HepG2 (cell line): ENCODE results near the gene THRB. TPM values are rescaled to one million over a fixed set of nuclear protein-coding genes. Genes with fewer than 3 reads are reported as not detected.
A peak's percentile ranks its signal among the peaks of the same experiment; 100 is the strongest.

Source experiments
- ATAC-seq: fragments of 200-7000 bp; cut with Tn5 transposase; 3 replicates; pipeline ENCODE4 v1.9.1; 2020; ENCODE audit warnings: mild to moderate bottlenecking, moderate library complexity
- BruUV-seq: library from RNA; stranded (reverse); fragments of 400-500 nt; replicated peaks from 2 replicates; lab custom pipeline; 2021; lab: Mats Ljungman, UMichigan
- CTCF ChIA-PET: fragments of 300-600 bp; formaldehyde crosslinking; extraction: SDS; loops from one replicate; lab custom pipeline; 2021; ENCODE audit warnings: low total read pairs, inconsistent platforms, low intra/inter-chr PET ratio; lab: Yijun Ruan, JAX
- POLR2A ChIA-PET: fragments of 350-600 bp; sonication (Branson Sonifier 250); formaldehyde crosslinking; loops from one replicate; lab custom pipeline; 2020; ENCODE audit warnings: antibody characterized with exemption, inconsistent platforms; lab: Yijun Ruan, JAX
- DNase-seq: peaks from one replicate; pipeline ENCODE4 v3.0.0-alpha.2; 2015; ENCODE audit warnings: low spot score
- FAIRE-seq: peaks from 3 replicates; lab custom pipeline; 2011; peaks lifted over from hg19 to GRCh38; lab: Jason Lieb, UNC
- H2AFZ ChIP-seq: one replicate; pipeline ENCODE4 v1.6.1; 2011; ENCODE audit warnings: low read length, inconsistent platforms
- H3K27ac ChIP-seq: fragments of 300-600 bp; 3 replicates; pipeline ENCODE4 v1.8.0; 2011; ENCODE audit warnings: mixed run types, mild to moderate bottlenecking, mixed read lengths, low read length, inconsistent platforms; ENCODE audit not compliant: insufficient read depth; ENCODE audit errors: extremely low read length
- H3K27me3 ChIP-seq, 2 experiments: fragments of 200-600 bp in 1 of 2; 2 replicates in 1 of 2; 3 replicates in 1 of 2; pipeline versions ENCODE4 v1.6.0 to v1.8.0; 2011; ENCODE audit warnings: low read length in 2 of 2, mild to moderate bottlenecking in 2 of 2, moderate library complexity in 2 of 2, inconsistent platforms in 1 of 2; ENCODE audit not compliant: insufficient read depth in 2 of 2, control insufficient read depth in 1 of 2
- H3K36me3 ChIP-seq, 2 experiments: fragments of 200-600 bp in 1 of 2; replicated peaks in 1 of 2; 2 replicates in 1 of 2; 3 replicates in 1 of 2; pipeline versions ENCODE4 v1.5.1 to v1.8.0; 2011; ENCODE audit warnings: low read length in 2 of 2, inconsistent platforms in 1 of 2; ENCODE audit not compliant: insufficient read depth in 2 of 2, control insufficient read depth in 1 of 2
- H3K4me1 ChIP-seq: 2 replicates; pipeline ENCODE4 v1.5.1; 2012; ENCODE audit warnings: low read length, inconsistent platforms; ENCODE audit not compliant: insufficient read depth
- H3K4me2 ChIP-seq: 2 replicates; pipeline ENCODE4 v1.6.0; 2011; ENCODE audit warnings: low read depth, low read length, inconsistent platforms
- H3K4me3 ChIP-seq, 3 experiments: fragments of 200-600 bp in 1 of 3; sonication (generic), shearing (Covaris generic) in 1 of 3; replicated peaks in 1 of 3; 2 replicates each; pipeline ENCODE4 v1.5.1; 2011 to 2016; ENCODE audit warnings: low read length in 3 of 3, inconsistent platforms in 2 of 3, low read depth in 2 of 3, mild to moderate bottlenecking in 2 of 3, control low read depth in 1 of 3, mixed read lengths in 1 of 3; ENCODE audit not compliant: insufficient read depth in 1 of 3
- H3K79me2 ChIP-seq: one replicate; pipeline ENCODE4 v1.6.1; 2011; ENCODE audit warnings: low read length, inconsistent platforms; ENCODE audit not compliant: insufficient read depth
- H3K9ac ChIP-seq: 2 replicates; pipeline ENCODE4 v1.6.0; 2011; ENCODE audit warnings: mild to moderate bottlenecking, low read depth, low read length, inconsistent platforms; ENCODE audit not compliant: insufficient read depth
- H3K9me3 ChIP-seq: 2 replicates; pipeline ENCODE4 v1.5.1; 2012; ENCODE audit warnings: mild to moderate bottlenecking, low read length
- H4K20me1 ChIP-seq: 2 replicates; pipeline ENCODE4 v1.6.0; 2011; ENCODE audit warnings: inconsistent platforms, mild to moderate bottlenecking, low read length, moderate library complexity; ENCODE audit not compliant: insufficient read depth
- RELA ChIP-seq: sonication (generic); formaldehyde crosslinking; IDR thresholded peaks from 2 replicates; pipeline ENCODE4 v1.4.0; 2020; ENCODE audit warnings: missing genetic modification reagents
- RFXANK ChIP-seq: IDR thresholded peaks from 2 replicates; pipeline ENCODE4 v1.6.1; 2016
- SOX13 ChIP-seq, 3 experiments: fragments of 450-650 bp in 1 of 3; sonication (generic) in 1 of 3; formaldehyde crosslinking in 1 of 3; IDR thresholded peaks in 2 of 3; conservative IDR thresholded peaks in 1 of 3; 2 replicates each; pipeline versions ENCODE4 v1.5.0 to v1.6.1; 2016 to 2020; ENCODE audit warnings: antibody characterized with exemption in 1 of 3, mild to moderate bottlenecking in 1 of 3, missing compliant biosample characterization in 1 of 3, missing genetic modification reagents in 1 of 3, moderate library complexity in 1 of 3
- SOX6 ChIP-seq, 2 experiments: fragments of 450-650 bp in 1 of 2; sonication (generic) in 1 of 2; formaldehyde crosslinking in 1 of 2; IDR thresholded peaks; 2 replicates each; pipeline versions ENCODE4 v1.4.0 to v1.6.1; 2017 to 2020; ENCODE audit warnings: antibody characterized with exemption in 1 of 2, mild to moderate bottlenecking in 1 of 2, missing genetic modification reagents in 1 of 2
- ZNF354B ChIP-seq: sonication (generic); formaldehyde crosslinking; IDR thresholded peaks from 2 replicates; pipeline ENCODE4 v1.8.0; 2022; ENCODE audit warnings: mild to moderate bottlenecking, missing genetic modification reagents
- WGBS: methylation state at CpG from one replicate; pipeline ENCODE4 v1.1.6; 2017; ENCODE audit warnings: low lambda C conversion rate; 5-methylcytosine and 5-hydroxymethylcytosine counted together
- in situ Hi-C: cut with HindIII; loops from 2 replicates; pipeline ENCODE4 v1.10.0; 2017; ENCODE audit warnings: low pct_unique_long_range_greater_than_20kb; ENCODE audit not compliant: extremely low pct_ligation_motif_present
- intact Hi-C: fragments of 100-400 bp; cut with micrococcal nuclease; formaldehyde crosslinking; loops from one replicate; pipeline ENCODE4 v1.10.0; 2022; ENCODE audit not compliant: unreplicated experiment
- polyA plus RNA-seq, 8 experiments: library from polyadenylated mRNA; depleted of rRNA in 3 of 8; stranded (reverse) in 7 of 8; unstranded in 1 of 8; fragments of >200 nt; fragmentation: Illumina TruSeq in 4 of 8; extraction: Trizol in 4 of 8; gene quantifications; 2 replicates each; pipeline versions ENCODE4 v1.2.1 to v1.2.3, GENCODE V29; 2011 to 2016; ENCODE audit warnings: low read depth in 4 of 8, missing spikeins in 1 of 8, mixed read lengths in 1 of 8; ENCODE audit not compliant: insufficient read depth in 1 of 8
- total RNA-seq, 5 experiments: library from RNA; depleted of rRNA; stranded (reverse); fragments of >200 nt; fragmentation: Illumina TruSeq; extraction: Trizol; gene quantifications; 2 replicates each; pipeline ENCODE4 v1.2.3, GENCODE V29; 2016; ENCODE audit warnings: low read depth in 1 of 5
- TF ChIP-seq, protein P1 (sequence below): IDR thresholded peaks from 2 replicates; pipeline ENCODE4 v1.6.1; 2016; ENCODE audit warnings: low read depth
- TF ChIP-seq, protein P2 (sequence below): IDR thresholded peaks from 2 replicates; pipeline ENCODE4 v1.6.1; 2012; ENCODE audit warnings: low read depth, low read length, improper control_type of control experiment

The THRB gene
- total and polyA plus RNA-seq, 2 of the 13 experiments (the other 11 are each of a cell fraction or from before 2014, with no cell fraction given): 4.7 to 22.7 TPM

DNA sequence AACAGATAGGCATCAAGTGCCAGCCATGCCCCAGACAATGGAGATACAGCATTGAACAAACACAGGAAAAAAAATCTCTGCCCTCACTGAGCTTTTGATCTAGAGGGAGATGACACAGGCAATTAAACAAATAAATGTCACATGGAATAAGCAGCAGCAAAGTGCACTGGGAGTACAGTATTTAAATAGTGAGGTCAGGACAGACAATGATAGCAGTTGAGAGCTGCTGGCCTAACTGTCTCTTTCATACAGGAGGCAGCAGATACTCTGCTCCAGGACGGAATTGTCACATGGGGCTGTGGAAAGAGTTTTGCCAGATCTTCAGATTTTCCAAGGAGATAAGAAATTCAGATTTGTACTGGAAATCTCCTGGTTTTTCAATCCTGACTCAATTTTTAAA lies 241.3 kb downstream of the THRB start:
- Histone ChIP-seq H3K9me3 (no peaks in the 10 kb centered on the region), H3K9ac (no peak overlapping the region), H2AFZ (no peak overlapping the region), H3K4me2 (no peak overlapping the region), H3K4me3 (no peak overlapping the region), H4K20me1 (no peaks in the 10 kb centered on the region), H3K27me3 (no peaks in the 10 kb centered on the region), H3K79me2 (no peaks in the 10 kb centered on the region), H3K27ac (no peak overlapping the region), H3K36me3 (no peaks in the 10 kb centered on the region), H3K4me1 (peaks cover 9% of the 10 kb centered on the region)
- 54% methylated on average over 1 of the region's 1 CpG for WGBS
- in situ Hi-C loops (loop anchor here (25.0 kb wide), 1 partner anchor 384 kb away; no protein-coding TSS in a partner anchor), intact Hi-C loops (no loop called here)
- ATAC-seq (peak; percentile 74), FAIRE-seq (no peak), DNase-seq (peak; percentile 54)
- ChIA-PET POLR2A (no interaction called here), CTCF (no interaction called here)
- TF ChIP-seq, protein P1, sequence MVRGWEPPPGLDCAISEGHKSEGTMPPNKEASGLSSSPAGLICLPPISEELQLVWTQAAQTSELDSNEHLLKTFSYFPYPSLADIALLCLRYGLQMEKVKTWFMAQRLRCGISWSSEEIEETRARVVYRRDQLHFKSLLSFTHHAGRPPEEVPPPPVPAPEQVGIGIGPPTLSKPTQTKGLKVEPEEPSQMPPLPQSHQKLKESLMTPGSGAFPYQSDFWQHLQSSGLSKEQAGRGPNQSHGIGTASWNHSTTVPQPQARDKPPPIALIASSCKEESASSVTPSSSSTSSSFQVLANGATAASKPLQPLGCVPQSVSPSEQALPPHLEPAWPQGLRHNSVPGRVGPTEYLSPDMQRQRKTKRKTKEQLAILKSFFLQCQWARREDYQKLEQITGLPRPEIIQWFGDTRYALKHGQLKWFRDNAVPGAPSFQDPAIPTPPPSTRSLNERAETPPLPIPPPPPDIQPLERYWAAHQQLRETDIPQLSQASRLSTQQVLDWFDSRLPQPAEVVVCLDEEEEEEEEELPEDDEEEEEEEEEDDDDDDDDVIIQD (CRISPR knock-in tag): peak; percentile 22; the same call in 1 of the 2 replicates
- TF ChIP-seq ZNF354B (CRISPR knock-in tag) (no peak), RFXANK (no peak), SOX13 (IDR thresholded peaks at IDR 0.05) (no peak), SOX13 (CRISPR knock-in tag; conservative IDR thresholded peaks at IDR 0.05 in 1 of 2, IDR thresholded peaks at IDR 0.05 in 1 of 2) (peak in 1 of 2 experiments; percentile 40; a peak in 1 of 4 replicates), RELA (CRISPR knock-in tag) (no peak), SOX6 (IDR thresholded peaks at IDR 0.05) (no peak), SOX6 (CRISPR knock-in tag; IDR thresholded peaks at IDR 0.05) (0 out of 2 replicates have a peak, but pooled peaks have one; percentile 24)
- TF ChIP-seq, protein P2, sequence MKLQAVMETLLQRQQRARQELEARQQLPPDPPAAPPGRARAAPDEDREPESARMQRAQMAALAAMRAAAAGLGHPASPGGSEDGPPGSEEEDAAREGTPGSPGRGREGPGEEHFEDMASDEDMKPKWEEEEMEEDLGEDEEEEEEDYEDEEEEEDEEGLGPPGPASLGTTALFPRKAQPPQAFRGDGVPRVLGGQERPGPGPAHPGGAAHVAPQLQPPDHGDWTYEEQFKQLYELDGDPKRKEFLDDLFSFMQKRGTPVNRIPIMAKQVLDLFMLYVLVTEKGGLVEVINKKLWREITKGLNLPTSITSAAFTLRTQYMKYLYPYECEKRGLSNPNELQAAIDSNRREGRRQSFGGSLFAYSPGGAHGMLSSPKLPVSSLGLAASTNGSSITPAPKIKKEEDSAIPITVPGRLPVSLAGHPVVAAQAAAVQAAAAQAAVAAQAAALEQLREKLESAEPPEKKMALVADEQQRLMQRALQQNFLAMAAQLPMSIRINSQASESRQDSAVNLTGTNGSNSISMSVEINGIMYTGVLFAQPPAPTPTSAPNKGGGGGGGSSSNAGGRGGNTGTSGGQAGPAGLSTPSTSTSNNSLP: 0 out of 2 replicates have a peak, but pooled peaks have one; percentile 42
- BruUV-seq: no TSS peak
